Endothelial cell of umbilical vein (primary cell): ENCODE results near the gene SHPK. TPM values are rescaled to one million over a fixed set of nuclear protein-coding genes. Genes with fewer than 3 reads are reported as not detected.

Experiments used
- BruUV-seq: library from RNA; stranded (reverse); fragments of 400-500 nt; replicated peaks from 2 replicates; lab custom pipeline; 2021; lab: Mats Ljungman, UMichigan
- CTCF ChIA-PET: fragments of 300-600, 350-600 bp; sonication (Branson Sonifier 250); formaldehyde crosslinking; loops from one replicate; lab custom pipeline; 2021; ENCODE audit warnings: antibody characterized with exemption, inconsistent platforms; lab: Charles Lee
- POLR2A ChIA-PET: fragments of 300-600, 350-600 bp; sonication (Branson Sonifier 250); formaldehyde crosslinking; loops from one replicate; lab custom pipeline; 2021; ENCODE audit warnings: antibody characterized with exemption, inconsistent platforms; lab: Charles Lee
- DNase-seq: peaks from one replicate; pipeline ENCODE4 v3.0.0-alpha.2; 2011; ENCODE audit warnings: low read depth, low spot score
- FAIRE-seq: peaks from 2 replicates; lab custom pipeline; 2011; peaks lifted over from hg19 to GRCh38; lab: Jason Lieb, UNC
- H2AFZ ChIP-seq: 2 replicates; pipeline ENCODE4 v1.6.0; 2012; ENCODE audit warnings: low read depth, low read length, control low read depth, inconsistent platforms
- H3K27ac ChIP-seq: 2 replicates; pipeline ENCODE4 v1.5.1; 2011; ENCODE audit warnings: low read depth, mild to moderate bottlenecking, control low read depth, low read length, moderate library complexity; ENCODE audit not compliant: insufficient read depth
- H3K27me3 ChIP-seq, 2 experiments: 2 replicates each; pipeline versions ENCODE4 v1.6.0 to v1.6.1; 2011; ENCODE audit warnings: low read length in 2 of 2, mixed read lengths in 1 of 2; ENCODE audit not compliant: control insufficient read depth in 2 of 2, insufficient read depth in 2 of 2
- H3K36me3 ChIP-seq, 2 experiments: 2 replicates in 1 of 2; 3 replicates in 1 of 2; pipeline ENCODE4 v1.5.1; 2011; ENCODE audit warnings: low read length in 2 of 2, mild to moderate bottlenecking in 1 of 2, moderate library complexity in 1 of 2; ENCODE audit not compliant: control insufficient read depth in 2 of 2, insufficient read depth in 2 of 2; ENCODE audit errors: extremely low read depth in 1 of 2
- H3K4me1 ChIP-seq: 3 replicates; pipeline ENCODE4 v1.5.1; 2011; ENCODE audit warnings: mild to moderate bottlenecking, low read length; ENCODE audit not compliant: control insufficient read depth, insufficient read depth; ENCODE audit errors: extremely low read depth
- H3K4me2 ChIP-seq: 2 replicates; pipeline ENCODE4 v1.6.1; 2011; ENCODE audit warnings: low read length, control low read depth, mixed read lengths; ENCODE audit not compliant: insufficient read depth
- H3K4me3 ChIP-seq, 3 experiments: fragments of 200-600 bp in 1 of 3; sonication (generic), shearing (Covaris generic) in 1 of 3; replicated peaks in 1 of 3; 2 replicates each; pipeline ENCODE4 v1.5.1; 2011 to 2016; ENCODE audit warnings: control low read depth in 3 of 3, low read length in 3 of 3, mild to moderate bottlenecking in 2 of 3, inconsistent platforms in 1 of 3, low read depth in 1 of 3, moderate library complexity in 1 of 3; ENCODE audit not compliant: insufficient read depth in 1 of 3
- H3K79me2 ChIP-seq: 2 replicates; pipeline ENCODE4 v1.6.0; 2012; ENCODE audit warnings: low read length, inconsistent platforms; ENCODE audit not compliant: control insufficient read depth, insufficient read depth
- H3K9ac ChIP-seq: replicated peaks from 2 replicates; pipeline ENCODE3; 2011; ENCODE audit warnings: low read length, control low read depth; ENCODE audit not compliant: insufficient read depth; ENCODE audit errors: extremely low read depth
- H3K9me1 ChIP-seq: replicated peaks from 3 replicates; pipeline ENCODE4 v1.6.0; 2011; ENCODE audit warnings: mild to moderate bottlenecking, low read length; ENCODE audit not compliant: control insufficient read depth, insufficient read depth; ENCODE audit errors: extremely low read depth
- H3K9me3 ChIP-seq: replicated peaks from 2 replicates; pipeline ENCODE4 v1.5.1; 2012; ENCODE audit warnings: low read length, inconsistent platforms; ENCODE audit not compliant: control insufficient read depth, insufficient read depth
- H4K20me1 ChIP-seq: replicated peaks from 2 replicates; pipeline ENCODE3; 2011; ENCODE audit warnings: mild to moderate bottlenecking, low read length; ENCODE audit not compliant: control insufficient read depth, insufficient read depth; ENCODE audit errors: extremely low read depth
- EZH2 ChIP-seq: IDR thresholded peaks from 2 replicates; pipeline ENCODE4 v1.6.1; 2012; ENCODE audit warnings: borderline replicate concordance, low read depth, mild to moderate bottlenecking, moderate library complexity, low read length, inconsistent platforms; ENCODE audit not compliant: severe bottlenecking
- FOS ChIP-seq: IDR thresholded peaks from 2 replicates; pipeline ENCODE4 v1.6.1; 2011; ENCODE audit warnings: mild to moderate bottlenecking, low read length, moderate library complexity, borderline replicate concordance; ENCODE audit not compliant: insufficient read depth
- GATA2 ChIP-seq: IDR thresholded peaks from 2 replicates; pipeline ENCODE4 v1.7.0; 2011; ENCODE audit warnings: low read depth, mild to moderate bottlenecking, moderate library complexity, mixed read lengths, low read length; ENCODE audit not compliant: insufficient read length, insufficient read depth
- JUN ChIP-seq: IDR thresholded peaks from 2 replicates; pipeline ENCODE4 v1.6.1; 2011; ENCODE audit warnings: borderline replicate concordance, low read depth; ENCODE audit not compliant: insufficient read length, insufficient read depth
- MYC ChIP-seq: IDR thresholded peaks from one replicate; pipeline ENCODE4 v1.6.1; 2011; ENCODE audit warnings: mild to moderate bottlenecking, low read depth, low read length
- POLR2A ChIP-seq: IDR thresholded peaks from 2 replicates; pipeline ENCODE4 v1.6.1; 2012; ENCODE audit warnings: low read depth, mild to moderate bottlenecking, control low read depth, low read length
- POLR2AphosphoS5 ChIP-seq: IDR thresholded peaks from 2 replicates; pipeline ENCODE4 v1.6.1; 2012; ENCODE audit warnings: low read depth, mild to moderate bottlenecking, control low read depth, low read length, moderate library complexity; ENCODE audit not compliant: insufficient read depth
- dilution Hi-C: fragments of 300-500 bp; cut with MboI; formaldehyde crosslinking; loops from one replicate; pipeline ENCODE4 v1.15.0; 2019; ENCODE audit warnings: low sequenced_read_pairs; ENCODE audit not compliant: extremely low pct_ligation_motif_present
- intact Hi-C: fragments of 100-400 bp; cut with micrococcal nuclease; formaldehyde crosslinking; loops from one replicate; pipeline ENCODE4 v1.10.0; 2022
- polyA plus RNA-seq, 4 experiments: library from polyadenylated mRNA; depleted of rRNA in 3 of 4; stranded (reverse) in 3 of 4; unstranded in 1 of 4; fragments of >200 nt; gene quantifications; 2 replicates each; pipeline versions ENCODE4 v1.2.1 to v1.2.3, GENCODE V29; 2011 to 2012; ENCODE audit warnings: missing spikeins in 1 of 4
- total RNA-seq: library from RNA; stranded (reverse); gene quantifications from 2 replicates; pipeline ENCODE4 v1.2.3, GENCODE V29; 2021
- TF ChIP-seq, protein P1 (sequence below): IDR thresholded peaks from 2 replicates; pipeline ENCODE4 v1.6.1; 2011; ENCODE audit not compliant: insufficient read depth, insufficient read length
- TF ChIP-seq, protein P2 (sequence below), 2 donors: IDR thresholded peaks; 1 replicate in 1 of 2; 2 replicates in 1 of 2; pipeline ENCODE4 v1.5.1; 2011; ENCODE audit warnings: low read length in 2 of 2, mild to moderate bottlenecking in 2 of 2, moderate library complexity in 2 of 2, control low read depth in 1 of 2, inconsistent platforms in 1 of 2, low read depth in 1 of 2; ENCODE audit not compliant: insufficient read depth in 1 of 2; ENCODE audit errors: extremely low read depth in 1 of 2

Gene SHPK
- total and polyA plus RNA-seq, 2 donors (not counting 3 experiments of a cell fraction or from before 2014, with no cell fraction given), result 15.4 to 15.9 TPM

DNA sequence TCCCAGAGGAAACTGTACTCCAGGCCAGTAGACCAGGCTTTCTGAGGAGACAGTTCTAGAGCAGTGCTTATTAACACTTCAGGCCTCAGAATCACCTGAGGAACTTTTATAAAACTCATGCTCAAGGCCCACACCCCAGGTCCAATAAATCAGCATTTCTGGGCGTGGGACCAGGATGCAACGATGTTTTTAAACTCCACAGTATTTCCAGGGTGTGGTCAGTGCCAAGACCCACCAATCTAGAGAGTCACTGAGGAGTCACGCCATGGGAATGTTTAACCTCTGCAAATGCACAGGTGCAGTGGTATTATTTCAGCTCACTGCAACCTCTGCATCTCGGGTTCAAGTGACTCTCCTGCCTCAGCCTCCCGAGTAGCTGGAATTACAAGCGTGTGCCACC, 22.9 kb downstream of the SHPK start:
- no peaks in the 10 kb centered on the region for H4K20me1 ChIP-seq
- ChIA-PET POLR2A (no interaction called here), CTCF (no interaction called here)
- BruUV-seq, result no TSS peak
- no peaks in the 10 kb centered on the region for H3K4me1 ChIP-seq
- no peaks in the 10 kb centered on the region for H3K27me3 ChIP-seq
- no peak for DNase-seq
- intact Hi-C loops (no loop called here), dilution Hi-C loops (no loop called here)
- no peak overlapping the region for H2AFZ ChIP-seq
- no peak for TF ChIP-seq POLR2AphosphoS5
- TF ChIP-seq, protein P1, sequence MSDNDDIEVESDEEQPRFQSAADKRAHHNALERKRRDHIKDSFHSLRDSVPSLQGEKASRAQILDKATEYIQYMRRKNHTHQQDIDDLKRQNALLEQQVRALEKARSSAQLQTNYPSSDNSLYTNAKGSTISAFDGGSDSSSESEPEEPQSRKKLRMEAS, result no peak
- no peak for TF ChIP-seq POLR2A
- no peak for TF ChIP-seq MYC
- no peak for TF ChIP-seq EZH2
- TF ChIP-seq JUN, result no peak
- no peak for TF ChIP-seq FOS
- no peak for TF ChIP-seq GATA2
- TF ChIP-seq, protein P2, sequence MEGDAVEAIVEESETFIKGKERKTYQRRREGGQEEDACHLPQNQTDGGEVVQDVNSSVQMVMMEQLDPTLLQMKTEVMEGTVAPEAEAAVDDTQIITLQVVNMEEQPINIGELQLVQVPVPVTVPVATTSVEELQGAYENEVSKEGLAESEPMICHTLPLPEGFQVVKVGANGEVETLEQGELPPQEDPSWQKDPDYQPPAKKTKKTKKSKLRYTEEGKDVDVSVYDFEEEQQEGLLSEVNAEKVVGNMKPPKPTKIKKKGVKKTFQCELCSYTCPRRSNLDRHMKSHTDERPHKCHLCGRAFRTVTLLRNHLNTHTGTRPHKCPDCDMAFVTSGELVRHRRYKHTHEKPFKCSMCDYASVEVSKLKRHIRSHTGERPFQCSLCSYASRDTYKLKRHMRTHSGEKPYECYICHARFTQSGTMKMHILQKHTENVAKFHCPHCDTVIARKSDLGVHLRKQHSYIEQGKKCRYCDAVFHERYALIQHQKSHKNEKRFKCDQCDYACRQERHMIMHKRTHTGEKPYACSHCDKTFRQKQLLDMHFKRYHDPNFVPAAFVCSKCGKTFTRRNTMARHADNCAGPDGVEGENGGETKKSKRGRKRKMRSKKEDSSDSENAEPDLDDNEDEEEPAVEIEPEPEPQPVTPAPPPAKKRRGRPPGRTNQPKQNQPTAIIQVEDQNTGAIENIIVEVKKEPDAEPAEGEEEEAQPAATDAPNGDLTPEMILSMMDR (IDR thresholded peaks at IDR 0.05; ENCODE audit: extremely low read depth in 1 of 2, insufficient read depth in 1 of 2, low read depth in 1 of 2, low read length in 2 of 2), result no peak
- no peak overlapping the region for H3K4me3 ChIP-seq
- H3K79me2 ChIP-seq, result no peaks in the 10 kb centered on the region
- peaks cover 8 to 28% of the 10 kb centered on the region in 2 experiments for H3K36me3 ChIP-seq
- H3K9me1 ChIP-seq, result no peaks in the 10 kb centered on the region
- H3K9ac ChIP-seq, result no peak overlapping the region
- FAIRE-seq, result no peak
- H3K4me2 ChIP-seq, result no peak overlapping the region
- no peaks in the 10 kb centered on the region for H3K9me3 ChIP-seq
- H3K27ac ChIP-seq, result no peak overlapping the region
